Measurements from ENCODE around the gene UST.
"Not testable (repeated sequence)": the region's sequence is repeated elsewhere in the genome, so short reads cannot be mapped to it uniquely, and the experiment has no call there.

GRCh38 chr6:148849449-148849848 lies 102.6 kb downstream of the UST start:
- TF ChIP-seq EZH2 (IDR thresholded peaks at IDR 0.05; ENCODE audit: borderline replicate concordance, insufficient read depth, low read length, poor library complexity, severe bottlenecking); POLR2AphosphoS5 (IDR thresholded peaks at IDR 0.05); SMC3 (conservative IDR thresholded peaks at IDR 0.05; ENCODE audit: poor library complexity); TAF1 (IDR thresholded peaks at IDR 0.05; ENCODE audit: low read depth); EP300 (conservative IDR thresholded peaks at IDR 0.05; ENCODE audit: poor library complexity, severe bottlenecking); RAD21 (conservative IDR thresholded peaks at IDR 0.05): not testable (repeated sequence)
- TF ChIP-seq, protein P1, sequence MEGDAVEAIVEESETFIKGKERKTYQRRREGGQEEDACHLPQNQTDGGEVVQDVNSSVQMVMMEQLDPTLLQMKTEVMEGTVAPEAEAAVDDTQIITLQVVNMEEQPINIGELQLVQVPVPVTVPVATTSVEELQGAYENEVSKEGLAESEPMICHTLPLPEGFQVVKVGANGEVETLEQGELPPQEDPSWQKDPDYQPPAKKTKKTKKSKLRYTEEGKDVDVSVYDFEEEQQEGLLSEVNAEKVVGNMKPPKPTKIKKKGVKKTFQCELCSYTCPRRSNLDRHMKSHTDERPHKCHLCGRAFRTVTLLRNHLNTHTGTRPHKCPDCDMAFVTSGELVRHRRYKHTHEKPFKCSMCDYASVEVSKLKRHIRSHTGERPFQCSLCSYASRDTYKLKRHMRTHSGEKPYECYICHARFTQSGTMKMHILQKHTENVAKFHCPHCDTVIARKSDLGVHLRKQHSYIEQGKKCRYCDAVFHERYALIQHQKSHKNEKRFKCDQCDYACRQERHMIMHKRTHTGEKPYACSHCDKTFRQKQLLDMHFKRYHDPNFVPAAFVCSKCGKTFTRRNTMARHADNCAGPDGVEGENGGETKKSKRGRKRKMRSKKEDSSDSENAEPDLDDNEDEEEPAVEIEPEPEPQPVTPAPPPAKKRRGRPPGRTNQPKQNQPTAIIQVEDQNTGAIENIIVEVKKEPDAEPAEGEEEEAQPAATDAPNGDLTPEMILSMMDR (IDR thresholded peaks at IDR 0.05; ENCODE audit: poor library complexity, severe bottlenecking), result not testable (repeated sequence)
- TF ChIP-seq, protein P2, sequence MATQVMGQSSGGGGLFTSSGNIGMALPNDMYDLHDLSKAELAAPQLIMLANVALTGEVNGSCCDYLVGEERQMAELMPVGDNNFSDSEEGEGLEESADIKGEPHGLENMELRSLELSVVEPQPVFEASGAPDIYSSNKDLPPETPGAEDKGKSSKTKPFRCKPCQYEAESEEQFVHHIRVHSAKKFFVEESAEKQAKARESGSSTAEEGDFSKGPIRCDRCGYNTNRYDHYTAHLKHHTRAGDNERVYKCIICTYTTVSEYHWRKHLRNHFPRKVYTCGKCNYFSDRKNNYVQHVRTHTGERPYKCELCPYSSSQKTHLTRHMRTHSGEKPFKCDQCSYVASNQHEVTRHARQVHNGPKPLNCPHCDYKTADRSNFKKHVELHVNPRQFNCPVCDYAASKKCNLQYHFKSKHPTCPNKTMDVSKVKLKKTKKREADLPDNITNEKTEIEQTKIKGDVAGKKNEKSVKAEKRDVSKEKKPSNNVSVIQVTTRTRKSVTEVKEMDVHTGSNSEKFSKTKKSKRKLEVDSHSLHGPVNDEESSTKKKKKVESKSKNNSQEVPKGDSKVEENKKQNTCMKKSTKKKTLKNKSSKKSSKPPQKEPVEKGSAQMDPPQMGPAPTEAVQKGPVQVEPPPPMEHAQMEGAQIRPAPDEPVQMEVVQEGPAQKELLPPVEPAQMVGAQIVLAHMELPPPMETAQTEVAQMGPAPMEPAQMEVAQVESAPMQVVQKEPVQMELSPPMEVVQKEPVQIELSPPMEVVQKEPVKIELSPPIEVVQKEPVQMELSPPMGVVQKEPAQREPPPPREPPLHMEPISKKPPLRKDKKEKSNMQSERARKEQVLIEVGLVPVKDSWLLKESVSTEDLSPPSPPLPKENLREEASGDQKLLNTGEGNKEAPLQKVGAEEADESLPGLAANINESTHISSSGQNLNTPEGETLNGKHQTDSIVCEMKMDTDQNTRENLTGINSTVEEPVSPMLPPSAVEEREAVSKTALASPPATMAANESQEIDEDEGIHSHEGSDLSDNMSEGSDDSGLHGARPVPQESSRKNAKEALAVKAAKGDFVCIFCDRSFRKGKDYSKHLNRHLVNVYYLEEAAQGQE (IDR thresholded peaks at IDR 0.05; ENCODE audit: borderline replicate concordance), result not testable (repeated sequence)
